HG03159 (cell line): Measurements from ENCODE around the gene MED29.
"Not testable (repeated sequence)": the region's sequence is repeated elsewhere in the genome, so short reads cannot be mapped to it uniquely, and the experiment has no call there.

Experiments
- ATAC-seq: cut with Tn5 transposase; IDR thresholded peaks from one replicate; pipeline ENCODE4 v1.9.1; 2021; ENCODE audit warnings: mild to moderate bottlenecking, moderate library complexity; ENCODE audit not compliant: unreplicated experiment

Gene MED29

GRCh38 chr19:39370735-39371134 lies 20.4 kb upstream of the MED29 start:
- no peak for ATAC-seq

DNA sequence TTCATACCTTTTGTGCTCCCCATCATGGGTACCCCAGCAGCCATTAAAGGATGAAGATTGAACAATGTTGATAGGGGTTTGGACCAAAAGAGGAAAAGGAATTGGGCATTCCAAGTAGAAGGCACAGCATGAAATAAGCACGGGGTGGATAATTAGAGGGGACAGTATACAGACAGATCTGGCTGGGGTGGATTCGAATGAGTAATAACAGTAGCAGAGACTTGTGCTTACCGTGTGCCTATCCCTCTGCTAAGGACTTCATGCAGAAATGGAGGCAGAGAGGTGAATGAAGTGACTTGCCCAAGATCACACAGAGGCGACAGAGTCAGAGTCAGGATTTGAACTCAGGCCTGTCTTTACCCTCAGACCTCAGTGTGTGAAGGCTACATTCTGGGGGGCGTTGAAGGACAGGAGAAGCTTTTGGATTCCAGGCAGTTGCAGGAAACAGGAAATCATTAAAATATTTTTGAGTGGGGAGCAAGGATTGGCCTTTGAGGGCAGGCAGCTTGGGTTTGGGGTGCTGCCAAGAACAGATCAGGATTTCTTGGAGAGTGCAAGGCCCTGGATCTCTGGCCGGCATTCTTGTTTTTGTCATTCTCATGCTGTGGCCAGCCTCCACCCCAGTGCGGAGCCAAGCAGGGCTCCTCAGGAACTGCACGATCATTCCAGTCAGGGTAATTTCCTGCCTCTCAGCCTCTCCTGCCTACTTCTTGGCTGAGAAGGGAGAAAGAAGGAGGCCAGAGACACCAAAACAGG lies 19.0 kb upstream of the MED29 start:
- no peak for ATAC-seq

DNA sequence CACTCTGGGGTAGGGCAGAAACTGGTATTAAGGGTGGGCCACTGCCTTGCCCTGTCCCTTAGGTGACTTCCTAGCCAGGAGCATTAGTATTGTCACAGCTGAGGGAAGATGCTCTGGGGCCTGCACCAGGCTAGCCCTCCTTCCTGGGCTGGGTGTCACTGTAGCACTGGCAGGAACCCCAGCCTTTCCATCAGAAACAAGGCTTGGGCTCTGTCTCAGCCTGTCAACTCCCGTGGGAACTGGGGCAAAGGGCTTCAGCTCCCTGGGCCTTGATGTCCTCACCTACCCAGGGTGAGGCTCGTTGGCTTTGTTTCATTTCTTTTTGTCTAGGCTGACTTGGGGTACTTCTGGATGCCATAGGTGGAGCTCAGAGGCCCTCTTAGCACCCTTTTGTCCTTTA lies 18.2 kb upstream of the MED29 start:
- no peak for ATAC-seq

DNA sequence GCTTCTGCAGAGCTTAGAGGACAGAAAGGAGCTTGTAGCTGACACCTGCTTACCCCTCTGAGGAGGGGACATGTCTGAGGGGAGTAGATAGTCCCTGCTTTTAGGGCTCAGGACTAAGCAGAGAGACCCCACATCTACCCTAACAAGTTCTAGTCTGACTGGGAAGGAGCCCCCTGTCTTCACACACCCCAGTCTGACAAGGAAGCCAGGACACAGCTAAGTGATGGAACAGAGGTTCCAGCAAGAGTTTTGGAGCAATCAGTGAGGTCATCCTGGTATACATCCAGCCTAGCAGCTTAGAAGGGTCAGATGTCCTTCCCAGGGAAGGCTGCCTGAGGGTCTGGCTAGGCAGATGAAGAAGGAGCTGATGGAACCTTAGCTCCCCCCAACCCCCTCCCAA lies 15.2 kb upstream of the MED29 start:
- no peak for ATAC-seq

DNA sequence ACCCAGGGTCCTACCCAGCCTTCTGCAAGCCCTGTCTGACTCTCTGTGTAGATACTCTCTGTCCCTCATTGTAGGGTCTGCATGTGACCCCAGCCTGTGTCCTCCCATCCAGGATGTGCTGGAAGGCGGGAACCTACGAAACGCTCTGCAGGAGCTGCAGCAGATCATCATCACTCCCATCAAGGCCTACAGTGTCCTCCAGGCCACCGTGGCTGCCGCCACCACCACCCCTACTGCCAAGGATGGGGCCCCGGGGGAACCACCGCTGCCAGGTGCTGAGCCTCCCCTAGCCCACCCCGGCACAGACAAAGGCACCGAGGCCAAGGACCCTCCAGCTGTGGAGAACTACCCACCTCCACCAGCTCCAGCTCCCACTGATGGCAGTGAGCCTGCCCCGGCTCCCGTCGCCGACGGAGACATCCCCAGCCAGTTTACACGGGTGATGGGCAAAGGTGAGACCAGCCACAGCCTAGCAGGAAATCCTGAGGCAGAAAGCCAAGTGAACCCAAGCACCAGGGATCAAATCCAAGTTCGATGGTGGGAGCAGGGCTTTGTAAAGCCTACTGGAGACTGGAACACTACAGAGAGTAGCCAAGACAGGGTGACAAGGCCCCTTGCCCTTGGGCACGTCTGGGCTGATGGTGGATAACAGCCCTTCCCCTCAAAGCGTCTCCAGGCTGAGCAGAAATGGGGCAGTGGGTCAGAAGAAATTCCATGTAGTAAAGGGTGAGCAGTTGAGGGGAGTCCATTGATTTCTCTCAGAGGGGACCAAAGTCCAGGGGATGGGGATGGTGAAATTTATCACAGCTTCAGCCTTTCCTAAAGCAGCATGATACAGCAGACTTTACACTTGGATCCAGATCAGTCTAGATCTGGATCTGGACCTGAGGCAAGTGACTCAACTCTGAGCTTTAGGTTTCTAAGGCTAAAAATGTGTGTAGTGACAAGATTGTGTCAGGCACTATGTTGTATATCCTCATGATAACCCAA lies 13.5 kb upstream of the MED29 start:
- ATAC-seq = no peak

DNA sequence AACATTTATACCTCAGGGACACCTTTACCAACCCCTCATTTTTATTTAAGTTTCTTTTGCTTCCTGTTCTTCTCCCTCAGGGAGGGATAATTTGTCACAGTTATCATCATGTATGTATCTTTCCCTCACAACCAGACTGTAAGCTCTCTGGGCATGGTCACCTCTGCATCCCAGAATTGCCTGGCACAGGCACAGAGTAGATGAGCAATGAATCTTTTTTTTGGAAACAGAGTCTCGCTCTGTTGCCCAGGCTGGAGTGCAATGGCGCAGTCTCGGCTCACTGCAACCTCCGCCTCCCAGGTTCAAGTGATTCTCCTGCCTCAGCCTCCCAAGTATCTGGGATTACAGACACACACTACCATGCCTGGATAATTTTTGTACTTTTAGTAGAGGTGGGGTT lies 11.8 kb upstream of the MED29 start:
- ATAC-seq = not testable (repeated sequence)

GRCh38 chr19:39379865-39380396 lies 11.2 kb upstream of the MED29 start:
- ATAC-seq = no peak

- no peak for ATAC-seq
These were observed 10.4 kb upstream of the MED29 start for GRCh38 chr19:39380521-39381502.

GRCh38 chr19:39381910-39382611 lies 9.1 kb upstream of the MED29 start:
- no peak for ATAC-seq

DNA sequence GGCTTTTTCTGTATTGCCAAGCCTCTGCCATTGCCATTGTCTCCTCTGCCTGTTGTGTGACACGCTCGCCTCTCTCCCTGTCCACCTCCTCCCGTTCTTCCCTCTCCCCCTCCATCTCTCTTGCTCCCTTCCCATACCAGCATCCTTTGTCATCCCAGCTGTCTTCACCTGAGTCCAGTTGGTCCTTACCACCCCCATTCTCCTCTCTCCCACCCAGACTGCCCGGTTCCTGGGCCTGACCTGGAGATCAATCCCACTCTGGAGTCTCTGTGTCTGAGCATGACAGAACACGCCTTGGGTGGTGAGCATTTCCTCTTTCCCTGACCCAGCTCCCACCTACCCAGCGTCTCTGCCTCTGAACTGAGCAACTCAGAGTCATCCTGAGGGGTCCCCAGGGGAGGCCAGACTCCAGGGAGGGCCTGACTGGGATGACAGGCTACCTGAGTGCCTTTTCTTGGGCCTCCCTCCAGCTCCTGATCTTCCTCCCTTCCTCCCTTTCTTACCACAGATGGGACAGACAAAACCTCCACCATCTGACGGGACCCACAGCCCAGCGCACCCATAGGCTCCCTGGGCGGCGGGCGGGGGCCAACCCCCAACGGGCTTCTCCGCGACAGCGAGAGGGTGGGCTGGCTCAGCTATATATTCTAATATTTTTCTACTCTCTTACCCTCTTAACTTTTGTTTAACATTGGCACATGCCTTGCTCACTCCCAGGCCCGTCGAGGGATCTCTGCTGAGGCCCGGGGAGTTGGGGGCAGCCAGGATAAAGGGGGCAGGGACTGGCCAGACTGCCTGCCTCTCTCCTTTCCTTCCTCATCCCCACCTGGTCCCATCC lies 8.0 kb upstream of the MED29 start:
- no peak for ATAC-seq

GRCh38 chr19:39384839-39385568 lies 6.2 kb upstream of the MED29 start:
- no peak for ATAC-seq

DNA sequence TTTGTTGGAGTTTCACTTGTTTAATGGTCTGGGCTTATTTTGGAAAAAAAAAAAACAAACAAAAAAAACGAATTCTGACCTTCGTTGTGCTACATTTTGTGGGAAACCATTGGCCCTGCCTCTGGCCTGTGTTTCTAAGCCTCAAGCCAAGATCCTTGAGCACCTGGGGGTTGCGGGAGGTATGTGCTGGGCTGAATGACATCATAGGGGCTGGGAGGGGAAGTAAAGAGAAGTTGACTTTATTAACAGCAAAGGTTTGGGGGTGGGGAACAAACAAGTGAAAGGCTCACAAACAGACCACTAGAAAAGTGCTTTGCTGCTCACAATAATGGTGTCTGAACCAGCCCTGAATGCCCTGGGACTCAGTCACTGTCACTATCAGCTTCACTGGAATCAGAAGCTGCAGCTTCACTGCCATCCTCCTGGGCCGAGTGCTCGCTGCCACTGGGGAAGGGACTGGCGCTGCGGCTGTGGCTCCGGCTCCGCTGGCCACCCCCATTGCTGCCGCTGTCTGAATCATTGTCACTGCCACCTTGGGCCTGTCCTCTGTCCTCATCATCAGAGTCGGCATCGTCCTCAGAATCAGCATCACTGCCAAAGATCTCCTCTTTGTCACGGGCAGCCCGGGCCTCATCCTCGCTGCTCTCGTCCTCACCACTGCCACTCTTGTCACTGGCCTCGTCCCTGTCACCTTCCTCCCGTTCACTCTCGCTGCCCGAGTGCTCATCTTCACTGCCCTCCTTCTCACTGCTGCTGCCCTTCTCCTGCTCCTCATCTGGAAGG lies 5.4 kb upstream of the MED29 start:
- ATAC-seq = no peak

- no peak for ATAC-seq
These were observed 4.6 kb upstream of the MED29 start for GRCh38 chr19:39386557-39386956.

- no peak for ATAC-seq
These were observed 2.5 kb upstream of the MED29 start for GRCh38 chr19:39388657-39389056.

DNA sequence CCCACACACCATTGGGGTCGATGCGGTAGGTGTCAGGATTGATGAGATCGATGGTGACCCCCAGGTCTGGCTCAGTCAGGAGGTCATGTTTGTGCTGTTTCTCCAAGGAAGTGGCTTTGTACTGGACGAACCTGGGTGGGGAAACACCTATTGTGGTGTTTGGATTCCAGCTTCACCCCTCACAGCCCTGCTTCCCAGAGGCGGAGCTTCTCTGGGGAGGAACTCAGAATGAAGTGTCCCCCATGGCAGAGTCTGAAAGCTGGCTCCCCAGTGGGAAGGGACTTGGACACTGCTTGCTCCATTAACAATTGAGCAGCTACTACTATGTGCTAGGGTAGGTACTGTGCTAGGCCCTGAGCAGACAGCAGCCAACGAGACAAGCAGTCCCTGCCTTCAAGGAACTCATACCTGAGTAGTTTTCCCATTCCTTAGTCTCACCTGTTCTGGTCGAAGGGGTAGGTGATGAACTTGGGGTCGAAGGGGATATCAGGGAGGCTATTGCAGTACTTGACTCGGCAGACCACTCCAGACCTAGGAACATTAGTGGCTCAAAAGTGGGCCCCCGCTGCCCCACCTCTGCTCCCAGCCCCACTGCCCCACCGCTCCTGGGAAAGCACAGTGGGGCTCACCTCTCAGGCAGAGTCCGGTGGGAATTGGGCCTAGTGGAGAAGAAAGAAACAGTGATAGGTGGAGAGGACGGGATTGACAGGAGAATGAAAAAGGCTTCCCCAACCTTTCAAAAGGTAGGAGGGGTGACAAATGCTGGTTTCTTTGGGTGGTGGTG lies 1.4 kb upstream of the MED29 start:
- no peak for ATAC-seq

DNA sequence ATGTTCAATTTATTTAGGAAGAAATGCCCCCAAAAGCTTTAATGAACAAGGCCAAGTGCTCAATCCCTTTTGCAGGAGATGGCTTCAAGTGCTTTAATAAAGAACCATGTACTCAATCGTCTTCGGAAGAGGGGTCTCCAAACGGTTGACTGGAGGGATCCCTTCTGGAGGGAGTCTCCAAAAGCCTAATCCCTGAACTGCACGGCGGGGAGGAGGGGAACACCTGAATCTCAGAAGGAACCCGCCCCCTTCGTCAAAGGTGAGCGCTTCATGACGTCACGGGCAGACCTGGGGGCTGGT lies 777 bp upstream of the MED29 start:
- ATAC-seq = no peak
